Measurements from ENCODE around the gene BMP6.

BMP6 gene

DNA sequence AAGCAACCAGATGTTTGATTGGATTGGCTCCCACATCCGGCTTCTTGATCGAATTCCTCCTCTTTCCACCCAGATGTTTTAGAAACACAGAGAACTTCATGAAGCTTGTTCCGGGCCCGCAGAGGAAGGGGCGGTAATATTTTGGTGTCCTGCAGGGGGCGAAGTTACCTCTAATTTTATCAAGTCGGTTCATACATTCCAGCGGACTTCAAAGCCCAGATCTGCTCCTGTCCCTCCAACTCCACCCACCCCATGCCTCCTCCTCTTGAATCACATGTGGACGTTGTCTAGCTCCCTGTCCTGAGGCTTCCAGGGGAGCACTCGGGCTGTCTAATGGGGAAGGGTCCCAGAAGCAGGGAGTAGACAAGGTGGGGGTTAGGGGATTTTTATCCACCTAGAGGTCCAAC, 2.9 kb upstream of the BMP6 start:
- peak; percentile 75 for DNase-seq
- Histone ChIP-seq H3F3A (ENCODE audit: insufficient read depth, low read length) (no peaks in the 10 kb centered on the region), H3K4me2 (ENCODE audit: low read depth, low read length) (peak overlapping the region; percentile 38), H3K36me3 (replicated peaks; ENCODE audit: insufficient read depth, low read length) (no peaks in the 10 kb centered on the region), H4K20me1 (ENCODE audit: insufficient read depth, low read length) (no peaks in the 10 kb centered on the region), H3K4me3 (ENCODE audit: low read length) (no peak overlapping the region), H3K9ac (ENCODE audit: low read length) (no peak overlapping the region), H2AFZ (ENCODE audit: low read length) (0 out of 2 replicates have a peak overlapping the region, but pooled peaks have one; percentile 19), H3K27ac (ENCODE audit: low read length) (no peak overlapping the region), H3K9me3 (replicated peaks; ENCODE audit: insufficient read depth, low read length) (no peaks in the 10 kb centered on the region), H3K79me2 (ENCODE audit: low read length) (peaks cover 25% of the 10 kb centered on the region), H3K9me2 (replicated peaks; ENCODE audit: insufficient read depth, low read length) (no peaks in the 10 kb centered on the region), H3K4me1 (ENCODE audit: low read length) (peaks cover 17% of the 10 kb centered on the region), H3K27me3 (replicated peaks; ENCODE audit: insufficient read depth, low read length) (peaks cover 32% of the 10 kb centered on the region)
- TF ChIP-seq, protein P1, sequence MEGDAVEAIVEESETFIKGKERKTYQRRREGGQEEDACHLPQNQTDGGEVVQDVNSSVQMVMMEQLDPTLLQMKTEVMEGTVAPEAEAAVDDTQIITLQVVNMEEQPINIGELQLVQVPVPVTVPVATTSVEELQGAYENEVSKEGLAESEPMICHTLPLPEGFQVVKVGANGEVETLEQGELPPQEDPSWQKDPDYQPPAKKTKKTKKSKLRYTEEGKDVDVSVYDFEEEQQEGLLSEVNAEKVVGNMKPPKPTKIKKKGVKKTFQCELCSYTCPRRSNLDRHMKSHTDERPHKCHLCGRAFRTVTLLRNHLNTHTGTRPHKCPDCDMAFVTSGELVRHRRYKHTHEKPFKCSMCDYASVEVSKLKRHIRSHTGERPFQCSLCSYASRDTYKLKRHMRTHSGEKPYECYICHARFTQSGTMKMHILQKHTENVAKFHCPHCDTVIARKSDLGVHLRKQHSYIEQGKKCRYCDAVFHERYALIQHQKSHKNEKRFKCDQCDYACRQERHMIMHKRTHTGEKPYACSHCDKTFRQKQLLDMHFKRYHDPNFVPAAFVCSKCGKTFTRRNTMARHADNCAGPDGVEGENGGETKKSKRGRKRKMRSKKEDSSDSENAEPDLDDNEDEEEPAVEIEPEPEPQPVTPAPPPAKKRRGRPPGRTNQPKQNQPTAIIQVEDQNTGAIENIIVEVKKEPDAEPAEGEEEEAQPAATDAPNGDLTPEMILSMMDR (IDR thresholded peaks at IDR 0.05; ENCODE audit: low read length) = peak; percentile 63
- no peak for TF ChIP-seq EZH2phosphoT487 (IDR thresholded peaks at IDR 0.05; ENCODE audit: low read length)

DNA sequence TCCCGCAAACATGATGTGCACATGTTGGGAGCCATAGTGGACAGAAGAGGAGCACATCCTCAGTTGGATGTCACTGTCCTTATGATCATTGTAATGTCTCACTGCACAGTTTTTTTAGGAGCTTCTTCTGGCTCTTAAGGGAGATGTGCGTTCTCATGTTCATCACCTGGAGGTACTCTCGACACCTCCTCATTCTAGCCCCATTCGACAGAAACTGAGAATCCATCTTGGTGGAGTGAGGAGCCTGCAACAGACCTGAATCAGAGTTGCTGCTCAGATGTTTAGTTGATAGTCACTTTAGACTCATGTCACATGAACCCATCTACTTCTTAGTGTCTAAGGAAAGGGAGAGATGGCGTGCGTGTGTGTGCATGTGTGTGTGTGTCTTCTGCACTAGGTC, 2.3 kb upstream of the BMP6 start:
- Histone ChIP-seq H3K4me2 (ENCODE audit: low read depth, low read length) (peak overlapping the region; percentile 38; the same call in 1 of the 2 replicates), H3K36me3 (replicated peaks; ENCODE audit: insufficient read depth, low read length) (no peaks in the 10 kb centered on the region), H3K27ac (ENCODE audit: low read length) (no peak overlapping the region)

DNA sequence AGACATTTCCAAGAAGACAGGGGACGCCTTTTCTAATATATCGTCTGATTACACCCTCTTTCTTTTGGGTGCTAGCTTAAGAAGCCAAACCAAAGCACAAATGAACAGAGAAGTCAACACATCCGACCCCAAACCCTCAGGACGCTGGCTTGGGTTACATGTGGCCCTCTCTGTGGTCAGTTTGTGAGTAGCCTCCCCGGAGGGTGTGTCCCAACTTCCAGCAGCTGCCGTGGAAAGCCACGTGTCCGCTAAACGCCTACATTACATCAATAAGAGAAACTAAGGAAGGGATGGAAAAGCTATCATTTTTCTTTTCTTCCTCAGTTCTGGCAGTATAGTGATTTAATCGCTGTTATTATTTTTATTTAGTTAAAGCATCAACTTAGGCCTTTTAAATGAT, 487 bp upstream of the BMP6 start:
- H3K79me2 ChIP-seq (ENCODE audit: low read length) = peaks cover 49% of the 10 kb centered on the region
- 0 out of 2 replicates have a peak overlapping the region, but pooled peaks have one; percentile 36 for H2AFZ ChIP-seq (ENCODE audit: low read length)
- no peak overlapping the region for H3K9ac ChIP-seq (ENCODE audit: low read length)
- peaks cover 31% of the 10 kb centered on the region for H3K27me3 ChIP-seq (replicated peaks; ENCODE audit: insufficient read depth, low read length)
- peaks cover 27% of the 10 kb centered on the region for H3K4me1 ChIP-seq (ENCODE audit: low read length)
- no peak overlapping the region for H3K27ac ChIP-seq (ENCODE audit: low read length)
- TF ChIP-seq, protein P1 (IDR thresholded peaks at IDR 0.05; ENCODE audit: low read length) = no peak
- TF ChIP-seq EZH2phosphoT487 (IDR thresholded peaks at IDR 0.05; ENCODE audit: low read length) = no peak
- no peak for TF ChIP-seq EZH2 (optimal IDR thresholded peaks at IDR 0.05; ENCODE audit: low read depth, low read length)
- no peak for DNase-seq
- H3K4me3 ChIP-seq (ENCODE audit: low read length) = peak overlapping the region; percentile 94
- no peaks in the 10 kb centered on the region for H3K9me2 ChIP-seq (replicated peaks; ENCODE audit: insufficient read depth, low read length)
- H3K9me3 ChIP-seq (replicated peaks; ENCODE audit: insufficient read depth, low read length) = no peaks in the 10 kb centered on the region
- no peaks in the 10 kb centered on the region for H3F3A ChIP-seq (ENCODE audit: insufficient read depth, low read length)
- H3K4me2 ChIP-seq (ENCODE audit: low read depth, low read length) = peak overlapping the region; percentile 68
- H4K20me1 ChIP-seq (ENCODE audit: insufficient read depth, low read length) = peaks cover 3% of the 10 kb centered on the region; the same call in 1 of the 2 replicates
- no peaks in the 10 kb centered on the region for H3K36me3 ChIP-seq (replicated peaks; ENCODE audit: insufficient read depth, low read length)

More for the DNA sequence above, 2.3 kb upstream of the BMP6 start:
- TF ChIP-seq, protein P1 (IDR thresholded peaks at IDR 0.05; ENCODE audit: low read length) = no peak
- TF ChIP-seq EZH2phosphoT487 (IDR thresholded peaks at IDR 0.05; ENCODE audit: low read length) = no peak
- no peak for TF ChIP-seq EZH2 (optimal IDR thresholded peaks at IDR 0.05; ENCODE audit: low read depth, low read length)
- Histone ChIP-seq H2AFZ (ENCODE audit: low read length) (no peak overlapping the region), H3K27me3 (replicated peaks; ENCODE audit: insufficient read depth, low read length) (peaks cover 32% of the 10 kb centered on the region), H4K20me1 (ENCODE audit: insufficient read depth, low read length) (no peaks in the 10 kb centered on the region), H3K4me3 (ENCODE audit: low read length) (no peak overlapping the region), H3K9me2 (replicated peaks; ENCODE audit: insufficient read depth, low read length) (no peaks in the 10 kb centered on the region), H3K9me3 (replicated peaks; ENCODE audit: insufficient read depth, low read length) (no peaks in the 10 kb centered on the region), H3K9ac (ENCODE audit: low read length) (no peak overlapping the region), H3K79me2 (ENCODE audit: low read length) (peaks cover 30% of the 10 kb centered on the region), H3K4me1 (ENCODE audit: low read length) (peaks cover 17% of the 10 kb centered on the region), H3F3A (ENCODE audit: insufficient read depth, low read length) (no peaks in the 10 kb centered on the region)
- DNase-seq = no peak

All from MM.1S (cell line).